ENCODE measurements around the gene DIAPH1.

GRCh38 chr5:141489841-141490240, 129.0 kb downstream of the DIAPH1 start:
- TF ChIP-seq CTCF (conservative IDR thresholded peaks at IDR 0.05) (no peak), ZFX (IDR thresholded peaks at IDR 0.05) (no peak)

All from C4-2B (cell line).